ENCODE results near the gene ARID1B. TPM values are rescaled to one million over a fixed set of nuclear protein-coding genes. Genes with fewer than 3 reads are reported as not detected.

Gene ARID1B
- total RNA-seq = 10 to 100 TPM; 69.0 to 85.4 TPM
- long read RNA-seq, full-length matches to known transcripts = 19 of 45 reads
- long read RNA-seq, partial matches to known transcripts = 20 of 45 reads
- long read RNA-seq, other reads (novel, unspliced or antisense) = 6 of 45 reads

DNA sequence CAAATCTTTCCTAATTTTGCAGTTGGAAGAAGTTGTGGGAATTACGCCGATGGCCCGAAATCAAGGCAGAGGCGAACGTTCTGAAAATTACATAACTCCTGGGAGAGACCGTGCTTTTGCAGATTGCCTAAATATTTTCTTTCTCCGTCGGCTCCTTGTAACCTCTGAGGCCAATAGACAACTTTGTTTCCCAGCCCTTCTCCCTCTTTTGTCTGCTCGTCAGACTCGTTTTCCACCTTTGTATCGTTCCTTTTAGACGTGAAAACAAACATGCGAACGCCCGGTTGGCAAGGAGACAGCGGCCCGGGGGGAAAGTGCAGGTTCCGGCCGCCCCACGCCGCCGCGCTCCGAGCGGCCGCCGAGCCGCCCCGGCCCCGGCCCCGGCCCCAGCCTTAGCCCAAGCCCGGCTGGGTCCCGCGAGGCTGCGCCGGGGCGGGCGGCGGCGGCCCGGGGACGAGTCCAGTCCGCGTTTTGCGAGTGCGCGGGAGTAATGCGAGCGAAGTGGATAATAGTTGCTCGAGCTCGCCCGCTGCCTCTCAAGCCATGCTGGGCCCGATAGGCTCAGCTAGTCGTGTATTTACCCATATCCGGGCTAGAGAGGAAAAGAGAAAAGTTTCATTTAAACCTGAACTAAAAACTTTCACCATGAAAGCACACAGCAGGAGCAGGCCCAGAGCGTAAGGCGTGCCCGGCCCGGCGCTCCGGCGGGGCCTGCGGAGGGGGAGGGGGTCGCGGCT, at the start of gene ARID1B:
Gene ARID1B (plus strand): TSS at position 539 of the 737 bp plus-strand sequence. CDS start 303 bp downstream, outside the sequence.
- intact Hi-C loops (cut with DNase I, micrococcal nuclease) = loop anchor here (5.0 to 10.0 kb wide), 2 partner anchors 90 to 92 kb away; no protein-coding TSS in a partner anchor
- DNase-seq (peak; percentile 80 to 87), ATAC-seq (peak; percentile 60)

DNA sequence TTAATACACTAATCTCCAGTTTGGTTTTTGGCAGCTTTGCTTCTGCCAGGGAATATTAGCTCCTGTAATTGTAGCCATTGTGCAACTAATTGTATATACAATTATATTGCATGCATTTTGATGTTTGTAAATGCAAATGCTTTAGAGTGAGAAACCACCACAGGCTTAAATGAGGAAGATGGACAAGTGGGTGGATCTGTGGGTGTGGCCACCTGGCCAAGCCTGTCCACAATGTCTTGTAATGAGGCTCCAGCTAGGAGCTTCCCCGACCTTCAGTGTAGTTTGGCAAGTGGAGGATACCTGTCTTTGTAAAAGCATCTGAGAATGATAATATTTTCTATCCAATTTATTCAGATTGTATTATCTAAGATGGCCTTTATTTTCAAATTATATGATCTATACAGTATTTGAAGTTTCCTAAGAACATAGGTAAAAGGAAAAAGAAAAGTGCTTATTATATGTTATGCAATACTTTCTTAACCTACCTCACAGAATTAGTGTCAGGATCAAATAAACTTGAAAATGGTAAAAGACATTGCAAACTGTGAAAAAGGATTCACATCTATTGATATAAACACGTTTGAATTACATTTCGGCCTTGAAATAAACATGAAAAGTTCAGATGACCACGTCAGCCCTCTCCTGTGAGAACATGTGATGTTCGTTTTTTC, 49.3 kb upstream of the ARID1B start:
- DNase-seq (peak in 1 of 2 donors; percentile 28), ATAC-seq (peak; percentile 58)
- intact Hi-C loops (cut with DNase I, micrococcal nuclease) = no loop called here

DNA sequence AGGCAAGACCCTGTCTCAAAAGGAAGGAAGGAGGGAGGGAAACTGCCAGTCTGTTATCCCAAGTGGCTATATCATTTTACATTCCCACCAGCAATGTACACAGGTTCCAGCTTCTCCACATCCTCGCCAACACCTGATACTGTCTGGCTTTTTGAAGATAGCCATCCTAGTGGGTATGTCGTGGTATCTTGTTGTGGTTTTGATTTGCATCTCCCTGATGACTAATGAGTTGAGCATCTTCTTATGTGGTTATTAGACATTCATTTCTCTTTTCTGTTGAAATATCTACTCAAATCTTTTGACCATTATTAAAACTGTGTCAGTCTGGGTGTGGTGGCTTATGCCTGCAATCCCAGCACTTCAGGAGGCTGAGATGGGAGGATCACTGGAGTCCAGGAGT, 47.9 kb upstream of the ARID1B start:
- no peak for DNase-seq
- no peak for ATAC-seq

DNA sequence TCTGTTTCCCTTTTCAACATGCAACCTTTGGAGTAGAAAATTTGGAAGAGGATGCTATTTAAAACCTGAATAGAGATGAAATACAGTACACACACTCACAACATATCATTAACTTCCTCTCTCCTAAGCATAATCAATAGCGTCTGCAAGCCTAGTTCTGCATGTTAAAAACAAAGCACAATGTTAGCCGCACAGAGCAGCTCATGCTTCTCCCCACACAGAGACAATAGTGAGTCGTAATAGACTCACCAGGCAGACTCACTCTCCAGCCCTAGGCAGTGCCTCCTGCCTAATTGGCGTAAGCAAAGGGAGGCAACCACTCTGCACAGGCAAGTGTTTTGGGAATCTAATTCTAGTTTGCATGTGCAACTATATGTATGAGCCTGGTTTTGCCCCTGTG, 45.8 kb upstream of the ARID1B start:
- DNase-seq = no peak
- ATAC-seq = no peak
- intact Hi-C loops (cut with DNase I, micrococcal nuclease) = no loop called here

More for the DNA sequence above, 47.9 kb upstream of the ARID1B start:
- intact Hi-C loops (cut with DNase I, micrococcal nuclease) = no loop called here

DNA sequence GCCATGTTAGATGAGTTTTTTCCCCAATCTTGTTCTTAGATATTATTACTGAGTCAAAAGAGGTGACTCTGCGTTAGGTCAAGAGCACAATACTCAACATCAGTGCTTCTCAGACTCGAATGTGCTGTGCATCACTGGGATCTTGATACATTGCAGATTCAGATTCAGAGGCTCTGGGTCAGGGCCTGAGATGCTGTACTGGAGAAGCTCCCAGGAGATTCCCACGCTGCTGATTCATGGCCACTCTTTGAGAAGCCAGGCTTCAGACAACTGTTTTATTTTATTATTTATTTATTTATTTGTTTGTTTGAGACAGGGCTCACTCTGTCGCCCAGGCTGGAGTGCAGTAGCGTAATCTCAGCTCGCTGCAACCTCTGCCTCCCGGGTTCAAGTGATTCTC, 41.4 kb upstream of the ARID1B start:
- no peak for DNase-seq
- ATAC-seq = no peak
- intact Hi-C loops (cut with DNase I, micrococcal nuclease) = no loop called here

DNA sequence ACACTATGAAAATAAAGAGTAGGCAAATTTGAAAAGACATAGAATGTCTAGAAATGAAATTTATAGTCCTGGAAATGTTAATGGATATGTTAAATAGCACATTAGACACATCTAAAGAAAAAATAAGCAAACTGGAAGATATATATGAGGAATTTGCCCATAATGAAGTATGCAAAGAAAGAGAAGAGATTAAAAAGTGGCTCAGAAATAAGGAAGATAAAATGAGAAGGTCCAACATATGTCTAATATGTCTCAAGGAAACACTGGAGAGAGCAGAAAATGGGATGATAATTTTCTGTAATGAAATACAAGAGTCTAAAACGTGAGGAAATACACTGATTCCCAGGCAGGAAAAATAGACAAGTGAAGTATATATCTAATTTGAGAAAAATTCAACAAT, 36.6 kb upstream of the ARID1B start:
- DNase-seq = no peak
- no peak for ATAC-seq
- intact Hi-C loops (cut with DNase I, micrococcal nuclease) = no loop called here

DNA sequence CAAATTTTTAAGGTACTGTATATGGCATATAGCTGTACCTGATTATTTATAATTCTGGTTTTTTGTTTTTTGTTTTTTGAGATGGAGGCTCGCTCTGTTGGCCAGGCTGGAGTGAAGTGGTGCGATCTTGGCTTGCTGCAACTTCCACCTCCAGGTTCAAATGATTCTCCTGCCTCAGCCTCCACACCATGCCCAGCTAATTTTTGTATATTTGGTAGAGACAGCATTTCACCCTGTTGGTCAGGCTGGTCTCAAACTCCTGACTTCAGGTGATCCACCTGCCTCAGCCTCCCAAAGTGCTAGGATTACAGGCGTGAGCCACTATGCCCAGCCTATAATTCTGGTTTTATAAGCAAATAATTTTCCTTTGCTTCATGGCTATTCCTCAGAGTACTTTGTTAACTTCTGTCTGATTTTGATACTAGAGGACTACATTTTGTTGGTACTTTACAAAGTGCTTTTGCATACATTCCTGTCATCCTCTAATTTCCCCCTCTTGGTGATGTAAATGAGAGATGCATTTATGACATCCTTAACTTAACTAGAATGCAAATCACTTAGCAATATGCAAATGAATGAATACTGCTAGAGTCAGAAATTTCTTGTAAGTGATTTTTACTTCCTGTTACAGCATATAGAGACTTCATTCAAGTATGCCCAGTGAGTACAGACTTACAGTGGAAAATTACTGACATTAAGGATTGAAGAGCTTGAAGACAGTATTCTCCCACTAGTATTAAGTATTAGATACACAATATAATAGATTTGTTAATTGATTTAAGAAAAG, 35.7 kb upstream of the ARID1B start:
- intact Hi-C loops (cut with DNase I, micrococcal nuclease) = no loop called here
- ATAC-seq (no peak), DNase-seq (no peak)

DNA sequence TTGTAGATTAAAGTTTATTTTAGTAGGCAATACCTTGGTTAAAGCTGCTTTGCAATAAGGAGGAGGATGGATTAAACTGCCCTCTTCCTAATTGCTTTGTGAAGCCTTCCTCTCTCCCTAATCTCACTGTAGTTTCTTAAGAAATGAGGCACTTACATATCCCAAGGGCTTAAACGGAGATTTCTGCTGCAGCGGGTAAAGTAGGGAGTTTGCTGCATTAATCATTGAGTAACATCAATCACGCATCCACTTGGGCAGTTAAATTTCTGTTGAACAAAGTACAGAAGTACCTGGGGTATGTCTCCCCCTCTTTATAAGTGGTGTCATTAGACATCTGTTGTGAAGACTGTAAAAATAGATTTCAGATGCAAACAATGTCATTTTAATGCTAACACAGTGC, 29.5 kb upstream of the ARID1B start:
- intact Hi-C loops (cut with DNase I, micrococcal nuclease) = no loop called here
- ATAC-seq = no peak
- DNase-seq = no peak

DNA sequence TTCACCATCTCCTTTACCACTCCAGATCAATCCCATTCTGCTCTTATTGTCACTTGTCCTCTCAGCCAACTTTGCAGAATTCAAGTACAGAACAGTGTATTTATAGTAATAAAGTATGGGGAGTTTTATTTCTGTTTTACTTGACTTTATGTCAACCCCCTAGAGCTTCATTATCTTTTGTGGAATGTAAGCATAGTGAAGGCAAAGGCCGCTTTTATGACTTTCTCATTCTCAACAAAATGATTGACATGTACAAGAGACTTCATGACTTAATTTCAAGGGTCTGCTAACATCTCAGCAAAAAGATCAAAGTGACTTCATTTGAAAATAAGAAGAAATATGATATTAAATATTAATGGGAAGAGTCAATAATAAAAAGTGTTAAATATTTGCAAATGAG, 28.7 kb upstream of the ARID1B start:
- DNase-seq (no peak), ATAC-seq (no peak)
- intact Hi-C loops (cut with DNase I, micrococcal nuclease) = no loop called here

DNA sequence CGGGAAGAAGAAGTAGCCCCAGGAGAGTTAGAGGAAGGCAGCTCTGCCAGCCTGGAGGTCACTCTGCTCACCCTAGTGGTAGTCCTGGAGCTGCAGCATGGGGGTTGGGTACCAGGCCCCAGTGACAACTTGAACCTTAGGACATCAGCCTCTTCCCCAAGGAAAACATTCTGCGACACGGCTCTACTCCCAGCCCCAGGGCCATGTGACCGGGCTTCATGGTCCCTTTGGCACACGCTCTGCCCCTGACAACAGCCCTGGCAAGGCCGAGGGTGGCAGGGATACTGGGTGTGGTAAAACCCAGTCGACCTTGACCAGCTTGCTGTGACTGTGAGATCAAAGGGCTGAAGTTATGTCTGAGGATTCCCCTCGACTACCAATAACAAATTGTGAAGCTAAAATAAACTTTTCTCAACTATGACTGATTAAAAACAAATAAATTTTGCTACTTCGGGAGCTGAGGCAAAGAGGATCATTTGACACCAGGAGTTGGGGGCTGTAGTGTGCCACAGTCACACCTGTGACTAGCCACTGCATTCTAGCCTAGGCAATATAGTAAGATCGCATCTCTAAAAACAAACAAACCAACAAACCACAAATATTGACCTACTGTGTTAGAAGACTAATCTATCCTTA, 24.4 kb upstream of the ARID1B start:
- intact Hi-C loops (cut with DNase I, micrococcal nuclease) = no loop called here
- peak; percentile 30 to 40 for DNase-seq
- ATAC-seq = peak; percentile 95

DNA sequence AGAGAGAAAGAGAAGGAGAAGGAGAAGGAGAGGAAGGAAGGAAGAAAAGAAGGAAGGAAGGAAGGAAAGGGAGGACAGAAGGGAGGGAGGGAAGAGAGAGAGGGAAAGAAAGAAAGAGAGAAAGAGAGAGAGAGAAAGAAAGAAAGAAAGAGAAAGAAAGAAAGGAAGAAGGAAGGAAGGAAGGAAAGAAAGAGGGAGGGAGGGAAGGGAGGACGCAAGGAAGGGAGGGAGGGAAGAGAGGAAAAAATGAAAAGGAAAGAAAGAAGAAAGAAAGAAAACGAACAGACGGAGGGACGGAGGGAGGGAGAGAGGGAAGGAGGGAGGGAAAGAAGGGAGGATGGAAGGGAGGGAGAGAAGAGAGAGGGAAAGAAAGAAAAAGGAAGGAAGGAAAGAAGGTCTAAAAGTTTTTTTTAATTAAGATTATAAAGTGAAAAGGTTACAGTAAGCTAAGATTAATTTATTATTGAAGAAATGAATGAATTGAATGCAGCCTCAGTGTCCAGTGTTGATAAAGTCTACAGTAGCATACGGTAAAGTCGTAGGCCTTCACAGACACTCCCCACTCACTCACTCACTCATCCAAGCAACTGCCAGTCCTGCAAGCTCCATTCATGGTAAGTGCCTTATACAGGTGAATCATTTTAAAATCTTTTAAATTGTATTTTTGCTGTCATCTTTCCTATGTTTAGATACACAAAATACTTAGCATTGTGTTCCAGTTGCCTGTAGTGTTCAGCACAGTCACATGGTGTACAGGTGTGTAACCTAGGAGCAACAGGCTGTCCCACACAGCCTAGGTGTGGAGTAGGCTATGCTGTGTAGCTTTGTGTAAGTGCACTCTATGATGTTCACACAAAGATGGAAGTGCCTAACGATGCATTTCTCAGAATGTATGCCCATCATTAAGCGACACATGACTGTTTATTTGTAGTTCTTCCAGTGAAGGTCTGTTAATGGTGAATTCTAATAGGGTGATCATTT, 20.3 kb upstream of the ARID1B start:
- intact Hi-C loops (cut with DNase I, micrococcal nuclease) = no loop called here
- DNase-seq (no peak), ATAC-seq (no peak)

DNA sequence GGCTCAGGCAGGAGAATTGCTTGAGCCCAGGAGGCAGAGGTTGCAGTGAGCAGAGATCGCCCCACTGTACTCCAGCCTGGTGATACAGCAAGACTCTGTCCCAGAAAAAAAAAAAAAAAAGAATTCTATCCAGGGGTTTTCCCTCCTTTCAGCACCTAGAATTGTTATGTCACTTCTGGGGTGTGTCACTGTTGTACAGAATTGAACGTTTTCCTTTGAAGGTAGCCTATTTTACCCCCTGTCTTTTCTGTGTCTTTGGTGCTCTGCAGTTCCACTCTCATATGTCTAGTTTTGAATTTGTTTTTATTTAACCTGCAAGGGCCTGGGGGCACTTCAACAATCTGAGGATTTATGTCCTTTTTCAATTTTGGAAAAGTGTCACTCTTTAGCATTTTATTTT, 19.3 kb upstream of the ARID1B start:
- ATAC-seq (no peak), DNase-seq (no peak)
- intact Hi-C loops (cut with DNase I, micrococcal nuclease) = no loop called here

DNA sequence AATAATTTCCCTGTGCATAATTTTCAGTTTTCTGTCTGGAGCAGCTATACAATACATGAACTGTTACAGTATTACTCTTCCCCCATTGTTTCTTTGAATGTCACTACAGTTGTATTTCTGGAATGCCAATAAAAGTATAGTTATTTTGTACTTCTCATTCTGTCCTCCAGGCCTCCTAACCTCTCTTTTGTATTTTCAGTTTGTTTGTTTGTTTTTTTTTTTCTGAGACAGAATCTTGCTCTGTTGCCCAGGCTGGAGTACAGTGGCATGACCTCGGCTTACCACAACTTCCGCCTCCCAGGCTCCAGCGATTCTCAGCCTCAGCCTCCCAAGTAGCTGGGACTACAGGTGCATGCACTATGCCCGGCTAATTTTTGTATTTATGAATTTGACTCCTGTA, 16.8 kb upstream of the ARID1B start:
- no peak for DNase-seq
- intact Hi-C loops (cut with DNase I, micrococcal nuclease) = no loop called here
- no peak for ATAC-seq

DNA sequence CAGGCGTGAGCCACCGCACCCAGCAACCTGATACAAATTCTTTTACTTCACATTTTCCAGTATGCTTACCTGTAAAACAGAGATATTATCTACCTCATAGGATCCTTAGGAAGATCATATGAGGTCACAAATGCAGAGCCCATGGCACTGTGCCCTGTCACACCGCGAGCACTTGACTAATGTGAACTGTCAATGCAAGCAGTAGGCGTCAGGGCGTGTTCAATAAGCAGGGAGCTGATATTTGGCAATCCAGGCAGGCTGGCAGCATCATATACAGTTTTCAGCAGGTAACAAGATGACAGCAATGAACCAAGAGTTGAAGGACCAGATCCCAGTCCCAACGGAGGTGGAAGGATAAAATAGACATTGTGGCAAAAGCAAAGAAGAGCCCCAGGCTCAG, 14.6 kb upstream of the ARID1B start:
- ATAC-seq (no peak), DNase-seq (no peak)
- intact Hi-C loops (cut with DNase I, micrococcal nuclease) = no loop called here

DNA sequence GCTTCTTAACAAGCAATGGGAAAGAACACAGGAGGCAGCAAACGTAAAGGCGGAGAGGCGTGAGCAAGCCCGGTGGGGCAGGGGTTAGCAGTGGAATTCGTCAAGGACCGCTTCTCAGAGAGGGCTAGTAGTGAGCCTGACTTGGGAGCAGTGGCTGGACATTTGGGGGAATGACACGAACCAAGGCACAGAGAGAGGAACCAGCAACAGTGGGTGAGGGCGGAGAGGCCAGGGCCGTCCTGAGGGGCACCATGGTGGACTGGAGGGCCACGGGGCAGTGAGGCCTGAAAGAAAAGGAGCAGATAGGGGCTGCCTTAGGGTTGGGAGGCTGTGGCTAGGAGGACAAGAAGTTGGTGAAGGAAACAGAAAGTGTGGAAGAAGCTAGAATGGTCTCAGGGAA, 12.1 kb upstream of the ARID1B start:
- DNase-seq = no peak
- no peak for ATAC-seq
- intact Hi-C loops (cut with DNase I, micrococcal nuclease) = no loop called here

DNA sequence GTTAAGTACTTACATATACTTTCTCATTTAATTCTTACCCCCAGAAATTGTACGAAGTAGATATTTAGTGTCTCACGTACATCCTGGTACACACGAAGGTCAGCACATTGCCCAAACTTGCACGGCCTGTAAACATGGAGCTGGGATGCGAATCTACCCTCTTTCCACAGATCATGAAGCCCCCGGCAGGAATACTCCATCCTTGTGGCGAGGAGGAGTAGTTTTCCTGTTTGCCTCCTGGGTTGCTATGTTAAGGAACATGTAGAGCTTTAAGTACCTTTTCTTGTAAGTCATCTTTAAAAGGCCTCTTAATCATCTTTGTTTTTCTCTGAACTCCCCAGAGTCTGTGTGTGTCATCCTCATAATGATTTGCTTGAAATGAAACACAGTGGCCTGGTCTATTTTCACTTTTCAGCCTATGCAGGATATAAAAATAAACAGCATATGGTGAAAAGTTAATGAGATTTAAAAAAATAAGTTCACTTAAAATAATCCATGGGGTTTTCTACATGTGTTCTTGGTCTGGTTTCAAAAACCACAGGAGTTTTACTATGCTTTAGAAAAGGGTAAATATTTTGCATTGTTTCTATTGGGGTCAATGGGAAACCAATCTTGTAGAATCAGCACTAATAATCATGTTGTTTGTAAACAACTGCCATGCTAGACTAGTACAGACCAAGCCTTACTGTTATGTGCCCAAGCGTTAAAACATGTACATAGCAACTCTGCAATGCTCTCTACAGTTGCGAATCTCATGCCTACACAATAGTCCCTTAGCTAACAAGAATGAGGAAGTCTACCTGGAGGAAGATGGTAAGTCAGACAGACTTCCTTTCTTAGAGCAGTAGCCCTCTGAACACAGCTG, 9.3 kb upstream of the ARID1B start:
- no peak for ATAC-seq
- intact Hi-C loops (cut with DNase I, micrococcal nuclease) = no loop called here
- DNase-seq = no peak

DNA sequence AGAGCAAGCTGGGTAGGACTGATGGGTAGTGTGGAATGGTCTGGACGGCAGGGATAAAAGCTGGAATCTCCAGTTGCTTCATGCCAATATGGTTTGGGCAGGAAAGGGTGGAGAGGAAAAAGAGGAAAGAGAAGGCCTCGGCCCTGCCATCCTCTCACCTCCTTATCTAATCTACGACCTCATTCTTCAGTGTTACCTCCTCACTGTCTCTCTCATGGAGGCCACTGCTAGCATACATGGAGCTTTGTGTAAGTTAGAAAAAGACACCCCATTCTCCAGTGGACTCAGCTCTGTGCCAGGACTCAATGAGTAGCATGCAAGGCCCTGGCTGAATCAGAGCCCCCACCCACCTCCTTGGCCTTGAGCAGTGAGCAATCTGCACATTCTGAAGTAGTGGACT, 6.1 kb upstream of the ARID1B start:
- no peak for DNase-seq
- intact Hi-C loops (cut with DNase I, micrococcal nuclease) = loop anchor here in 1 of 2 donors (10.0 kb wide), 1 partner anchor 86 kb away; no protein-coding TSS in a partner anchor
- no peak for ATAC-seq
